Measurements from ENCODE around the gene FBXO10.

The FBXO10 gene

DNA sequence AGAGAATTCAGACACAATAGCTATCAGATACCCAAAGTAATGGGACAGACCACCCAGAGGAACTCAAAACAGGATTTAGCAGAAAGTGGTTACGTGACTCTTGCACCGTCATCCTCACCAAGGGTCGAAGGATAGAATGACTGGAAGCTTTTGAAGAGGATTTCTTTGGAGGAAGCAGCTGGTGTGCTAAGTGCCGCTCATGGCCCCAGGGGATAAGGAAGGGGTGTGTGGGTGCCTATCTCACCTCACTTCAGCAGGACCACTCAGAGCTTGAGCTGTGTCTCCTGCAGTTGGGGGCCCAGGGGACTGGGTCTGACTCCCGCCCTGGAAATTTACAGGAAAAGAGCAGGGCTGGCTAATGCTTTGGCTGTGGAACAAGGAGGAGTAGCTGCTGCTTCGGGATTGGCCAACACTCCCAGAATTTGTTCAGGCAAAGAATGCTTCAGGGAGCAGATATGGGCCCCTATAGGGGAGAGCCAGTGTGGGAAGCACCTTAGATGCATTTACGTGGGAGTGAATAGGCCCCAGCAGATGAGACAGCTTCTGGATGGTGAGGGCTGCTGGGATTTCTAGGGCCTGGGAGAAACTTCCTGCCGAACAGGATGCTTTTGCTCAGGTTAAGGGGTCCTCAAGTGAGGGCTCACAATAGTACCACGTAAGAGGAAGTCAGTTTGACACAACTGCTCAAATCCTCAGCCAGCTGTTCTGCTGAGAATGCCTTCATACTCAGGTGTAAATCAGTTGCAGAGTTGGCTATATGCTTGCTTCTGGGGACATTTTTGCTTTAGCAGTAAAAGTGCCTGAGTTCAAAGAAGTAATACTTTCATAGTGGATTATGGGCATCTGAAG, 45.3 kb upstream of the FBXO10 start:
- H3K4me3 ChIP-seq (ENCODE audit: low read depth, low read length): no peak overlapping the region
- TF ChIP-seq, protein P1, sequence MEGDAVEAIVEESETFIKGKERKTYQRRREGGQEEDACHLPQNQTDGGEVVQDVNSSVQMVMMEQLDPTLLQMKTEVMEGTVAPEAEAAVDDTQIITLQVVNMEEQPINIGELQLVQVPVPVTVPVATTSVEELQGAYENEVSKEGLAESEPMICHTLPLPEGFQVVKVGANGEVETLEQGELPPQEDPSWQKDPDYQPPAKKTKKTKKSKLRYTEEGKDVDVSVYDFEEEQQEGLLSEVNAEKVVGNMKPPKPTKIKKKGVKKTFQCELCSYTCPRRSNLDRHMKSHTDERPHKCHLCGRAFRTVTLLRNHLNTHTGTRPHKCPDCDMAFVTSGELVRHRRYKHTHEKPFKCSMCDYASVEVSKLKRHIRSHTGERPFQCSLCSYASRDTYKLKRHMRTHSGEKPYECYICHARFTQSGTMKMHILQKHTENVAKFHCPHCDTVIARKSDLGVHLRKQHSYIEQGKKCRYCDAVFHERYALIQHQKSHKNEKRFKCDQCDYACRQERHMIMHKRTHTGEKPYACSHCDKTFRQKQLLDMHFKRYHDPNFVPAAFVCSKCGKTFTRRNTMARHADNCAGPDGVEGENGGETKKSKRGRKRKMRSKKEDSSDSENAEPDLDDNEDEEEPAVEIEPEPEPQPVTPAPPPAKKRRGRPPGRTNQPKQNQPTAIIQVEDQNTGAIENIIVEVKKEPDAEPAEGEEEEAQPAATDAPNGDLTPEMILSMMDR (IDR thresholded peaks at IDR 0.05; ENCODE audit: borderline replicate concordance, insufficient read depth, low read depth, low read length): no peak

DNA sequence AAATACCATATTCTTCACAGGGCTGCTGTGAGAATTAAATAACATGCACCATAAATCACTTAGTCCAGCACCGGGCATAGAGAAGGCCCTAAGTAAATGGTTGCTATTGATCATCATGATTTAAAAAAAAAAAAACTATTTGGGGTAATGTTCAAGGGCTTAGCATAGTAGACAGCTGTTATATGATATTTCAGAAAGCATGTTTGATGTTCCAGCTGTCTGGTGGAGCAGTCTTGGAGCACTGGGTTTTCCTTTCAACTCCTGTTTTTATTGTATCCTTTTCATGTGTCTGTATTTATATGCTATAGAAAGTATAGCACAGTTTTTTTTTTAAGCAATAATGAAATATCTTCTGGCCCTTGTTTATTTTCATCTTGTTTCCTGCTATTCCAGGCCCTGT, 44.2 kb upstream of the FBXO10 start:
- H3K4me3 ChIP-seq (ENCODE audit: low read depth, low read length): no peak overlapping the region
- TF ChIP-seq, protein P1 (IDR thresholded peaks at IDR 0.05; ENCODE audit: borderline replicate concordance, insufficient read depth, low read depth, low read length): no peak

DNA sequence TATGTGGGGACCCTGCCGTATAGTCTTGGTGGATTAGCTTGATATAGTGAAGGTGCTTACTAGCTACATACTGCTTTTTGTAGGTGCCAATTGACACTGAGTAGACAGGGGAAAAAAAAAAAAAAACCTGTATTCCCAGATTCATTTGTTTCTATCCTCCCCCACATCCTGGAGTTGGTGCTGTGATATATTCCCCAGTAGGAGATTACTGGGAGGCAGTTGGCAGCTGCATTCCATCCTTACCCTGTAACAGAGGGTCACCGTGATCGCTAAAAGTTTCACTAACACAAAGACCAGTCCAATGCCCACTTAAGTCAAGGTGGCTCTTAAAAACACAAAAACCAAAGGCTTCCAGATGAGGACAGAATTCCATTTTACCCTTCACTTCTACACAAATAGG, 43.6 kb upstream of the FBXO10 start:
- H3K4me3 ChIP-seq (ENCODE audit: low read depth, low read length): no peak overlapping the region
- TF ChIP-seq, protein P1 (IDR thresholded peaks at IDR 0.05; ENCODE audit: borderline replicate concordance, insufficient read depth, low read depth, low read length): no peak

DNA sequence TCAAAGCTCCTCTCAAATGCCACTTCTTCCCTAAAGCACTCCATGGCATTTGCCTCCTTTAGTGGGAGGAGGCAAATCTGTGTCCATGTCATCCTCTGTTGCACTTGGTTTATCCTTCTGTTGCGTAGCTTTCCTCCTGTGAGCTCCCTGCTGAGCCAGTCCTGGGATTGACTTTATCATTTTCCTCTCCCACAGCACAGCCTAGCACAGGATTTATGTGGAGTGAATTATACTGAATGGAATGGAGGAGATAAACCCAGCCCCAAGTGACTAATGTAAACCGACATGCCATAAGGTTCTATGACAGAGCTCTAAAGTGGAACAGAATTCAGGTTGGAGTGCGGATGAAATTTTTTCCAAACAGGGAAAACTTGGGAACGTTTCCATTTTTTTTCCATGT, 42.6 kb upstream of the FBXO10 start:
- H3K4me3 ChIP-seq (ENCODE audit: low read depth, low read length): no peak overlapping the region
- TF ChIP-seq, protein P1 (IDR thresholded peaks at IDR 0.05; ENCODE audit: borderline replicate concordance, insufficient read depth, low read depth, low read length): no peak

DNA sequence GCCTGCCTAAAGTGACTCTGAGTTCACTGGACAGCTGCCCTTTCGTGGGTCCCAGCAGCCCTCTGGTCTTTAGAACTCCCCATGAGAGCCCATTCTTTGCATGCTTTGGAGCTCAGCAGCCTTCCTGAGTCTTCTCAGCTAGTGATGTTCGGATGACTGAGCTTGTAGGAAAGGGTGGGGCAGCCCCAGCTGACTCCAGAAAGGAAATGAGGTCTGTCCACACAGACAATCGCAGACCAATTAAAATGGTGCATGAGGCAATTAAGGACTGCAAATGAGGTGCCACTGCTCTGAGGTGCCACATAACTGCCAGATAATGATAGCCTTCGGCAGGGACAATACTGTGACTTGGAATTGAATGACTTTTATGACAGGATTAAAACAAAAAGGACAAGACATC, 41.7 kb upstream of the FBXO10 start:
- TF ChIP-seq, protein P1 (IDR thresholded peaks at IDR 0.05; ENCODE audit: borderline replicate concordance, insufficient read depth, low read depth, low read length): no peak
- no peak overlapping the region for H3K4me3 ChIP-seq (ENCODE audit: low read depth, low read length)

DNA sequence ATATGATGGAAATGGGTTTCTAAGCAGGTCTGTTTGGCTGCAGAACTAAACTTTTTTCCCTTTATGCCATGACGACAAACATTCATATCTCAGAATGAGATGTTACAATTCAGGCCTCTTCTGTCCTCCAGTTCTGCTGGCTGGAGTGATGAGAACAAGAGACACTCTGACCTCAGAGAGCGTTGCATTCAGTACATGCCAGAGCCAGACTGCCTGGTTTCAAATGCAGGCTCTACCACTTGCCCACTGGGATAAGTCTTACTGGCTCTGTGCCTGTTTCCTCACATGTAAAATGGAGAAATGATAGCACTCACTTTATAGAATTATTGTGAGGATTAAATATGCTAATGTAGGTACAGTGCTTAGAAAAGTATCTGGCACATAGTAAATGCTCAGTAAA, 41.0 kb upstream of the FBXO10 start:
- TF ChIP-seq, protein P1 (IDR thresholded peaks at IDR 0.05; ENCODE audit: borderline replicate concordance, insufficient read depth, low read depth, low read length): no peak
- H3K4me3 ChIP-seq (ENCODE audit: low read depth, low read length): no peak overlapping the region

DNA sequence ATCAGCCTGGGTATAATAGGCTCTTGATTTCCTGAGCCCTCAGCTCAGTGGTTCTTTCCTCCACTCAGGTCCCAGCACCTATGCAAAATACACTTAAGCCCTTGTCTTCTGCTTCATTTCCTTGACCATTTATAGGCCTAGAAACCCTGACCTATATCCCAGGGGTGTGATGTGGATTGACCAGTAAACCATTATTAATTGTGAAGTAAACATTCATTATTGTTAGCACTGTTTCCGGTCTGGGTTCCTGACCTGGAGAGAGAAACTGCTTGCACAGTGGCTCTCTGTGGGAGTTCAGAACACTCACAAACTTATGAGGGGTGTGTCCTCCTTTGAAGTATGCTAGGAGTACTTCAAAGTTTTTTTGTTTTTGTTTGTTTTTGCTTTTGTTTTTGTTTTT, 35.8 kb upstream of the FBXO10 start:
- TF ChIP-seq, protein P1 (IDR thresholded peaks at IDR 0.05; ENCODE audit: borderline replicate concordance, insufficient read depth, low read depth, low read length): no peak
- H3K4me3 ChIP-seq (ENCODE audit: low read depth, low read length): no peak overlapping the region

Measured in GM12875 (cell line).